Activated naive CD4-positive, alpha-beta T cell treated with anti-CD3 and anti-CD28 coated beads, Interleukin-2, amount 50 U/mL, for 72 hours (primary cell): ENCODE measurements around the gene KRTAP5-10. TPM values are rescaled to one million over a fixed set of nuclear protein-coding genes. Genes with fewer than 3 reads are reported as not detected.
A peak's percentile ranks its signal among the peaks of the same experiment; 100 is the strongest.
"Not testable (repeated sequence)": the region's sequence is repeated elsewhere in the genome, so short reads cannot be mapped to it uniquely, and the experiment has no call there.

ENCODE experiments used
- ATAC-seq, 2 donors: fragments of 150-1000 bp; cut with Tn5 transposase; 2 replicates each; pipeline ENCODE4 v1.10.0; 2021; ENCODE audit warnings: mild to moderate bottlenecking in 2 of 2, moderate library complexity in 2 of 2
- DNase-seq, 2 donors: peaks; one replicate each; pipeline ENCODE4 v3.0.0; 2021 to 2022; ENCODE audit warnings: low spot score in 2 of 2
- H3K27ac Mint-ChIP-seq, 2 donors: one replicate each; pipeline ENCODE4 v1.8.0; 2022; ENCODE audit warnings: mild to moderate bottlenecking in 2 of 2, mixed read lengths in 2 of 2
- H3K36me3 Mint-ChIP-seq, 2 donors: one replicate each; pipeline ENCODE4 v1.8.0; 2022; ENCODE audit warnings: mixed read lengths in 2 of 2
- H3K9me3 Mint-ChIP-seq, 2 donors: one replicate each; pipeline ENCODE4 v1.8.0; 2022; ENCODE audit warnings: mixed read lengths in 2 of 2
- total RNA-seq, 2 donors: library from RNA; stranded (reverse); gene quantifications; one replicate each; pipeline ENCODE4 v1.2.3, GENCODE V29; 2022

KRTAP5-10 gene
- total RNA-seq, 2 donors from 2014 or later: not detected

DNA sequence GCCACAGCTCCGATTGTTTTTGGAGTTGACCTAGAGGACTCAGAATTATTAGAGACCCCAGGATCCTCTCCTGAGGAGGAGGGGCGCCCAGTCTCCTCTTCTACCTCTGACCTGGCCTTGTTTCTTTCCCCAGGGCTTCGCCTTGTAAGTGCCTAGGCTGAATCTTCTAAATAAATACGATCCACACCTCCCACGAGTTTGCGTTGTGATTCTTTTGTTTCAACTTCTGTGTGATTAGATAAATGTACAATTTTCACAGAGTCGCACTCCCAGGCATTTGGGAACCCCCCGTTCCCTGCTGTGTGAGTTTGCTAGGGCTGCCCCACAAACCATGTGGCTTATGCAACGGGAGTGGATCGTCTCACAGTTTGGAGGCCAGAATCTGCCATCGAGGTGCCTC is 26.3 kb upstream of the KRTAP5-10 start:
- no peak for ATAC-seq
- Mint-ChIP-seq H3K9me3 (peaks cover 11 to 16% of the 10 kb centered on the region in 2 donors), H3K36me3 (peaks cover 15 to 20% of the 10 kb centered on the region in 2 donors), H3K27ac (no peak overlapping the region)
- DNase-seq: no peak

DNA sequence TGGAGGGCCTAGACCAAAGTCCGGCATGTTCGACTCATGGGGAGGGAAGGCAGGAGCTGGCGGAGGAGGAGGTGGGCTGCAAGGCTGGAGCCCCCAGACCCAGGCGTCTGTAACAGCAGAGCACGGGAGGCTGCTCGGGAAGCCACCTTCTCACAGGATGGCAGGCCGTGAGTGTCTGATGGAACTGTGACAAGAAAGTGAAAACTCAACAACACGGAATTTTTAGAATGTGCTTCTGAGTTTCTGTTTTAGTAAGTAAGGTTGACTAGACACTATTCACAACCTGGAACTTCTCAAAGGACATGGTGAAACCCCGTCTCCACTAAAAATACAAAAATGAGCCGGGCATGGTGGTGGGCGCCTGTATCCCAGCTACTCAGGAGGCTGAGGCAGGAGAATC is 25.4 kb upstream of the KRTAP5-10 start:
- not testable (repeated sequence) for DNase-seq, ATAC-seq, H3K27ac Mint-ChIP-seq
- Mint-ChIP-seq H3K9me3 (peaks cover 11 to 16% of the 10 kb centered on the region in 2 donors), H3K36me3 (peaks cover 15 to 20% of the 10 kb centered on the region in 2 donors)

DNA sequence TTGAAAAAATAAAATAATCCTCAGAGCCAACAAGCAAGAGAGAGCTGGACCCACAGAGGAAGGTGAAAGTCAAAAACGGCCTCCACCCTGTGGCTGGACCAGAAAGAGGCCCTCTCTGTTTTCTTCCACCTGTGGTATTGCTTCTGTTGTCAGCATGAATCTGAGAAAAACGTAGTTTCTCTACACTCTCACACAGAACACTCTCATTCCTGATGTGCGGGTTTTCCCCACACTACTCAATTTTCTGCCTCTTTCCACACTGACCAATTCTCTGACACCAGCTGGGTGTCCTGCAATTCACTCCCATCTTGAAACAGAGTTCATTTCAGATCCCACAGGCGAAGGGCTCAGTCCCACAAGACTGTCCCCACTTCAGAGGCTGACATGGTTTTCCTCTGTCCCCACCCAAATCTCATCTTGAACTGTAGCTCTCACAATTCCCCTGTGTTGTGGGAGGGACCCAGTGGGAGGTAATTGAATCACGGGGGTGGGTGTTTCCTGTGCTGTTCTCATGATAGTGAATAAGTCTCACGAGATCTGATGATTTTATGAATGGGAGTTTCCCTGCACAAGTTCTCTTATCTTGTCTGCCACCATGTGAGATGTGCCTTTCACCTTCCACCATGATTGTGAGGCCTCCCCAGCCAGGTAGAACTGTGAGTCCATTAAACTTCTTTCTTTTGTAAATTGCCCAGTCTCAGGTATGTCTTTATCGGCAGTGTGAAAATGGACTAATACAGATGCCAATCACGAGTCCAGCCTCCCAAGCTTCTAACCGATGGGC is 24.6 kb upstream of the KRTAP5-10 start:
- not testable (repeated sequence) for DNase-seq

DNA sequence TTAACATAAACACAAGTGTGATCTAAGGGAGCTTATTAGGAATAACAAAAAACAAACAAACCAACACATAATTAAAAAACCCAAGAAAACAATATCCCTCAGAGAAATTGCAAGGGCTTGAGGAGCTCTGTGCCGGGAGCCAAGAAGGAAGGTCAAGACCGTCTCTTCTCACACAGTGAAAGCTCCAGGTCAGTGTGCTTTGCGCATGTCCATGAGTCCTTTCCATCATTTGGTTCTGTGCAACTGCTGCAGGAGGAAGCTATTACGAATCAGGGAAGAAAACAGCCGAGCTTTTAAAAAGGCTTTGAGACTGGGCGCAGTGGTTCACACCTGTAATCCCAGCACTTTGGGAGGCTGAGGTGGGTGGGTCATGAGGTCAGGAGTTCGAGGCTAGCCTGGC is 23.0 kb upstream of the KRTAP5-10 start:
- ATAC-seq: no peak
- Mint-ChIP-seq H3K36me3 (peaks cover 11 to 20% of the 10 kb centered on the region in 2 donors), H3K9me3 (peaks cover 11 to 16% of the 10 kb centered on the region in 2 donors), H3K27ac (peak overlapping the region in 1 of 2 donors; percentile 58)
- DNase-seq: no peak

More for the DNA sequence above, 24.6 kb upstream of the KRTAP5-10 start:
- peaks cover 15 to 20% of the 10 kb centered on the region in 2 donors for H3K36me3 Mint-ChIP-seq
- H3K27ac Mint-ChIP-seq: peak overlapping the region in 1 of 2 donors; percentile 26
- H3K9me3 Mint-ChIP-seq: peaks cover 11 to 16% of the 10 kb centered on the region in 2 donors
- peak; percentile 50 to 56 for ATAC-seq

DNA sequence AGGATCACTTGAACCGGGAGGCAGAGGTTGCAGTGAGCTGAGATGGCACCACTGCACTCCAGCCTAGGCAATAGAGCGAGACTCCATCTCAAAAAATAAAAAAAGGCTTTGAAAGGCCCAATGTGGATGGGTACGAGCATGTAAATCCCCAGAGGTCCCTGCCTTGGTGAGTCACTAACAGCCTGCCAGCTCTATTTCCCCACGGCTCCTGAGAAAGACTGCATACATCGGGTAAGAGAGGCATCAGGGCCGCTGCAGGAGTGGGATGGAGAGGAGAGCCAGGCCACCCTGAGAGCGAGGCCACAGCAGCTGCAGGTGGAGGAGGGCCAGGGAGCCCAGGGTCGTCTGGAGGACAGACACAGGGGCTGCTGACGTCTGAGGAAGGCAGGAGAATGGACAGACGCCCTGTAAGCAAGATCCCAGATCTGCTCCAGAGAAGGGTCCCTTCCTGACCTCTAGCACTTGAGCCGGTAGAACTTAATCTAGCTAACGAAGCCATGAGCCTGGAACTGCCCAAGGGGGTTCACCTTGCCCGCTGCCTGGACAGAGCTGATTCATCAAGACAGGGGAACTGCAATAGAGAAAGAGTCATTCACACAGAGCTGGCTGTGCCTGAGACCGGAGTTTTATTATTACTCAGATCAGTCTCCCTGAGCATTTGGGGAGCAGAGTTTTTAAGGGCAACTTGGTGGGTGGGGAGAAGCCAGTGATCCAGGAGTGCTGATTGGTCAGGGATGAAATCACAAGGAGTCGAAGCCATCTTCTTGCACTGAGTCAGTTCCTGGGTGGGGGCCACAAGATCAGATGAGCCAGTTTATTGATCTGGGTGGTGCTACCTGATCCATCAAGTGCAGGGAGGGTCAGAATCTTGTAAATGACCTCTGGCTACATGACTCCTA is 22.2 kb upstream of the KRTAP5-10 start:
- DNase-seq (peak in 1 of 2 donors; percentile 63), ATAC-seq (peak; percentile 28 to 82)
- Mint-ChIP-seq H3K36me3 (peaks cover 11 to 20% of the 10 kb centered on the region in 2 donors), H3K9me3 (peaks cover 11 to 16% of the 10 kb centered on the region in 2 donors), H3K27ac (peak overlapping the region; percentile 31 to 58)

DNA sequence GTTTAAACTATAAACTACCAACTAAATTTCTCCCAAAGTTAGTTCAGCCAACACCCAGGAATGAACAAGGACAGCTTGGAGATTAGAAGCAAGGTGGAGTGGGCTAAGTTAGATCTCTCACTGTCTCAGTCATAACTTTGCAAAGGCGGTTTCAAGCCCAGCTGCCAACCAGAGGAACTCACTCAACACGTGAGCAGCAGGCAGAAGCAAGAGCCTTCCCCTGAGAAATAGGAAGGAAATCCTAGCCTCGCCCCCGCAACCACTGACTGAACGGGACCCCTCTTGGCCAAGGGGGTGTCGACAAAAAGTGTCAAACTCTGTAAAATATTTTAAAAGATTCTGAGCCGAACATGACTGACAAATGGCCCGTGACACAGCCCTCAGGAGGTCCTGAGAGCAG is 21.5 kb upstream of the KRTAP5-10 start:
- ATAC-seq: peak in 1 of 2 donors; percentile 20
- DNase-seq: no peak
- peak overlapping the region in 1 of 2 donors; percentile 32 for H3K27ac Mint-ChIP-seq
- H3K9me3 Mint-ChIP-seq: peaks cover 11 to 16% of the 10 kb centered on the region in 2 donors
- peaks cover 11 to 20% of the 10 kb centered on the region in 2 donors for H3K36me3 Mint-ChIP-seq

DNA sequence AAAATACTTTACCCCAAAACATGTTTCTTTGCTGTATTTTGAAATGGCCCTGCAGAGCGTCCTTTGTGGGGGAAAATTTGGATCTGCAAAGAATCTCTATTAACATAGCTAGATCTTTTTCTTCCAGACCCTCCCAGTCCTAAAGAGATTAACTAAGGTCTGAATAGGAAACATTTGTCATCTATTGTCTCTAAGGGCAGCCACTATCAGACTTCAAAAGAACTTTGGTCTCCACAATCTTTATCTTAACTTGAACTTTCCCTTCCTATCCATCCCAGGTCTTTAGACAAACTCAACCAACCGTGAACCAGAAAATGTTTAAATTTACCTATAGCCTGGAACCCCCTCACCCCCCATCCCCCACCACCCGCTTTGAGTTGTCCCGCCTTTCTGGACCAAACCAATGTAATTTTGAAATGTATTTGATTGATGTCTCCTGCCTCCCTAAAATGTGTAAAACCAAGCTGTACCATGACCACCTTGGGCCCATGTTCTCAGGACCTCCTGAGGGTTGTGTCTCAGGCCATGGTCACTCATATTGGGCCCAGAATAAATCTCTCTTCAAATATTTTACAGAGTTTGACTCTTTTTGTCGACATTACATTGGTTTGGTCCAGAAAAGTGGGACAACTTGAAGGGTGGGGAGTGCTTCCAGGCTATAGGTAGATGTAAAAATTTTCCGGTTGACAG is 20.7 kb upstream of the KRTAP5-10 start:
- Mint-ChIP-seq H3K27ac (peak overlapping the region in 1 of 2 donors; percentile 32), H3K9me3 (peaks cover 11 to 16% of the 10 kb centered on the region in 2 donors), H3K36me3 (peaks cover 11 to 20% of the 10 kb centered on the region in 2 donors)
- DNase-seq (no peak), ATAC-seq (no peak)

DNA sequence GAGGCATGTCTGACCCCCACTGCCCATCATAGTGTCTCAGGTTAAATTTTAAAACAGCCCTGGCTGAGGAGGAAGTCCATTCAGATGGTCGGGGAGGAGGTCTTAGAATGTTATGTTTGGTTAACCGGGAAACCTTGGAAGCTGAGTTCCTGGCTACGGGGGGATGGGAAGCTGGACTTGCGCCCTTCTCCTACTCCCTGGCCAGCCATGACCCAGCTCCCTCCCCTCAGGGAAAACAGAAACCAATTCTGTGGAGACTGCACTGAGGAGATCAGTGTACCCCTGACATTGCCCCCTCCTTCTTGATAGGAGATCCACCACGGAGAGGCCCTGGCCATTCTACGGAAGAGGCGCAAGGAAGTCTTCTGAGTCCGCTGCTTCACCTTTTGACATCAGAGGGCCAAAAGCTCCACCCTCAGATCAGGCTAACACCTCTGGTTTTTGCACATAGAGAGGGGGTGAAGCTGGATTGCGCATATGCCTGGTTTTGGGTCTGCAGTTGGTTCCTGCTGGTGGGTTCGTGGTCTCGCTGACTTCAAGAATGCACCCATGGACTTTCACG is 19.9 kb upstream of the KRTAP5-10 start:
- DNase-seq: no peak
- peaks cover 11 to 20% of the 10 kb centered on the region in 2 donors for H3K36me3 Mint-ChIP-seq
- ATAC-seq: no peak
- peaks cover 11 to 16% of the 10 kb centered on the region in 2 donors for H3K9me3 Mint-ChIP-seq
- H3K27ac Mint-ChIP-seq: no peak overlapping the region

DNA sequence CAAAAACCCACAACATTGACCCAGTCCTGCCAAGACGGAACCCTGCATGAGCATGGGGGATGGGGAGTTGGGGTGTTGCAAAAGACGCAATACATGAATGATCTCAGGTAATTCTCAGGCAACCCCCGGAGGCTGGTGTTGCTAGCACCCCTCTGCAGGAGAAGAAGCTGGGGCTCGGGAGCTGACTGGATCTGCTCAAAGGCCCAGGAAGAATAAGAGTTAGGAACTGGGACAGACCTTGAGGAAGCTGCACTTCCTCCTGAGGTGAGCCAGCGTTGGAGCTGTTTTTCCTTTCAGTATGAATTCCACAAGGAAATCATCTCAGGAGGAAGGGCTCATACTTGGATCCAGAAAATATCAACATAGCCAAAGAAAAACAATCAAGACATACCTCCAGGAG is 17.2 kb upstream of the KRTAP5-10 start, which contains the start of gene KRTAP5-9:
KRTAP5-9 (plus strand) TSS at position 301 of the 400 bp plus-strand sequence. CDS start 238 bp downstream, outside the sequence.
- Mint-ChIP-seq H3K9me3 (no peaks in the 10 kb centered on the region), H3K36me3 (peaks cover 0 to 3% of the 10 kb centered on the region in 2 donors), H3K27ac (no peak within 1 kb of the TSS)
- DNase-seq: no peak
- no peak for ATAC-seq

DNA sequence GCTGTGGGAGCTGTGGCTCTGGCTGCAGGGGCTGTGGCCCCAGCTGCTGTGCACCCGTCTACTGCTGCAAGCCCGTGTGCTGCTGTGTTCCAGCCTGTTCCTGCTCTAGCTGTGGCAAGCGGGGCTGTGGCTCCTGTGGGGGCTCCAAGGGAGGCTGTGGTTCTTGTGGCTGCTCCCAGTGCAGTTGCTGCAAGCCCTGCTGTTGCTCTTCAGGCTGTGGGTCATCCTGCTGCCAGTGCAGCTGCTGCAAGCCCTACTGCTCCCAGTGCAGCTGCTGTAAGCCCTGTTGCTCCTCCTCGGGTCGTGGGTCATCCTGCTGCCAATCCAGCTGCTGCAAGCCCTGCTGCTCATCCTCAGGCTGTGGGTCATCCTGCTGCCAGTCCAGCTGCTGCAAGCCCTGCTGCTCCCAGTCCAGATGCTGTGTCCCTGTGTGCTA is 16.6 kb upstream of the KRTAP5-10 start:
- Mint-ChIP-seq H3K36me3 (no peaks in the 10 kb centered on the region), H3K9me3 (no peaks in the 10 kb centered on the region), H3K27ac (no peak overlapping the region)
- ATAC-seq (no peak), DNase-seq (no peak)

DNA sequence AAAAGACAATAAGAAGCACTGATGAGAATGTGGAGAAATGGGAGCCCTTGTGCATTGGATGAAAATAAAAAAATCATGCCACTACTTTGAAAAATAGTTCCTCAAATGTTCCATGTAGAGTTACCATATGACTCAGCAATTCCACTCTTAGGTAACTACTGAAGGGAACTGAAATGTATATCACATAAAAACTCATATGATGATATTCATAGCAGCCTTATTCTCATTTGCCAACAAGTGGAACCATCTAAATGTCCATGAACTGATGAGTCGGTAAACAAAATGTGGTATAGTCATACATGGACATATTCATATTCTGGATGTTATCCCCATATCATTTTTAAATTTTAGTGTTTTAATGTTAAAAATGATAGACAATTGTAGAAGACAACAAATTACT is 13.7 kb upstream of the KRTAP5-10 start:
- H3K36me3 Mint-ChIP-seq: no peaks in the 10 kb centered on the region
- peak in 1 of 2 donors; percentile 61 for ATAC-seq
- H3K9me3 Mint-ChIP-seq: no peaks in the 10 kb centered on the region
- DNase-seq: no peak
- H3K27ac Mint-ChIP-seq: no peak overlapping the region

DNA sequence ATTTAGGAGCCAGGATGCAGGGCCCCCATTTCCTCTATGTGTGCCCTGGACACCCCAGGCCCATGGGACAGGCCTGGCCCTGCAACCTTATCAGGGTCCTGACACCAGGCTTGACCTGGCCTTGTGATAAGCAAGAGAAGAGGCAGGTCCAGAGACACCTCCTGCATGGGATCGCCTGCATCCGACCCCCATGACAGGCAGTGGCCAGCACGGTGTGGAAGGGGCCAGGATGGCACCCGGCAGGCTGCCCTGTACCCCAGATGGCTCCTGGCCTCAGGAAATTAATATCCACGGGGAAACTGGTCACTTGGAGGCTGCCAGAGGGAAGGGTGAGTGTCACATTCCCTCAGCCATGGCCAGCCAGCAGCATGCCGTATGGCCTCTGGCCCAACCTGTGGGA is 10.4 kb upstream of the KRTAP5-10 start:
- Mint-ChIP-seq H3K27ac (no peak overlapping the region), H3K9me3 (no peaks in the 10 kb centered on the region), H3K36me3 (no peaks in the 10 kb centered on the region)
- DNase-seq (no peak), ATAC-seq (no peak)

DNA sequence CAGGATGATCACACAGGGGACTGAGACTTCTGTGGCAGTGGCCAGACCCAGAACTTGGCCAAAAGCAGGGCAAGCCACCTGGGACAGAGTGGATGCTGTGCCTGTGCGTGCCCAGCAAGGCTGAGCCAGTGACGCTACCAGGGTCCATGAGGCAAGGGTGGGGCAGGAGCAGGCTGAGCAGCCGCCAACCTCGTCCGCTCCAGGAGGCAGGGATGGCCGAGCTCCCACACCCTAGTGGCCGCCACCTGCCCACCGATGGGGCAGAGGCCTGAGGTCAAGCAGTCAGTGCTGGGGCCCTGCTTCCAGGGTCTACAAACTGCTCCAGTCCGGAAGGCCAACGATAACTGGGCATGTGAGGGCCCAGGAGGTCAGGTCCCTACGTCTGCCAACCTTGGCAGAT is 9.9 kb upstream of the KRTAP5-10 start:
- DNase-seq: no peak
- Mint-ChIP-seq H3K27ac (no peak overlapping the region), H3K36me3 (no peaks in the 10 kb centered on the region), H3K9me3 (no peaks in the 10 kb centered on the region)
- ATAC-seq: no peak

DNA sequence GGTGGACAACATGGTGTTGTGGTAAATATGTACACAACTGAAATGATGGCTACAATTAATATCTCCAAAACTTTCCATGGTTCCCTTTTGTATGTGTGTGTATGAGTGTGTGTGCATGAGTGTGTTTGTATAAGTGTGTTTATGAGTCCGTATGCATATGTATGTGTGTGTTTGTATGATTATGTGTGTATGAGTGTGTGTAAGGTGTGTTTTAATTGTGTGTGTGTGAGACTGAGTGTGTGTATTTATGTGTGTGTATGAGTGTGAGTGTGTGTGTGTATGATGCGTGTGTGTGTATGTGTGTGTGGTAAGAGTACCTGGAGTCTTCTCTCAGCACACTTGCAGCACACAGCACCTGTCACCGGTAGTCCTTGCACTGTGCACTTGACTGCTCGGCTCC is 9.3 kb upstream of the KRTAP5-10 start:
- ATAC-seq (no peak), DNase-seq (no peak)
- Mint-ChIP-seq H3K36me3 (no peaks in the 10 kb centered on the region), H3K9me3 (no peaks in the 10 kb centered on the region), H3K27ac (no peak overlapping the region)

DNA sequence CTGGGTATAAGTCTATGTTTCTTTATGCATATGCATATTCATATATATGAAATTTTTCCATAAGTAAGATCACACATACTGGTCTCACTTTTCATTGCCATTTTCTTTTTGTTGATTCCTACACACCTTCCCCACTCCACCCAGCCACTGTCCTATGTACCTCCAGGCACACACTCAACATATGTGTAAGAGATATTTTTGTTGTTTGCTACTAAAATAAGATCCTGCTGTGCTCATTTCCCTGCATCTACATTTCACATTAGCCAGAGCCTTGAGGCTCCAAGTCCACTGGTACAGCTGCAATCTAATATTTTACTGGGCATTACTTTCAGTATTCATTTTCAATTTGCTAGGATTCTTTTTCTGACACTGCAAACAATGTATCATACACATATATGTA is 8.1 kb upstream of the KRTAP5-10 start:
- no peak for DNase-seq
- no peak overlapping the region for H3K27ac Mint-ChIP-seq
- no peaks in the 10 kb centered on the region for H3K36me3 Mint-ChIP-seq
- no peak for ATAC-seq
- no peaks in the 10 kb centered on the region for H3K9me3 Mint-ChIP-seq

DNA sequence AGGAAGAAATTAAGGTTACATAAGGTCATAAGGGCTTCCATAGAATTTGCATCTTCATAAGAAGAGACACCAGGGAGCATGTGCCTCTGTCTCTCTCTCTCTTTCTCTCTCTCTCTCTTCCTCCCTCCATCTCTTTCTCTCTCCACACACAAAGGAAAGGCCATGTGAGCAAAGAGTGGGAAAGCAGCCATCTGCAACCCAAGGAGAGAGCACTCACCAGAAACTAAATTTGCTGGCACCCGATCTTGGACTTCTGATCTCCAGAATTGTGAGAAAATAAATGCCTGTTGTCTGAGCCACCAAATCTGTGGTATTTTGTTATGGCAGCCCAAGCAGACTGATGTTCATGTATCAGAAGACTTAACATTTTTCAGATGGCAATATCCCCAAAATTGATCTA is 6.4 kb upstream of the KRTAP5-10 start:
- Mint-ChIP-seq H3K27ac (no peak overlapping the region), H3K36me3 (no peaks in the 10 kb centered on the region), H3K9me3 (no peaks in the 10 kb centered on the region)
- ATAC-seq (no peak), DNase-seq (no peak)
